Measurements from ENCODE around the gene RSPO4. TPM values are rescaled to one million over a fixed set of nuclear protein-coding genes. Genes with fewer than 3 reads are reported as not detected.

The RSPO4 gene
- total RNA-seq, result not detected in 2 replicates

GRCh38 chr20:1001911-1002681 is at the start of gene RSPO4:
Gene RSPO4, minus strand, starts transcription at chr20:1002311. Its CDS starts 147 bp downstream, at chr20:1002164.

GRCh38 chr20:916125-916799 is 85.8 kb downstream of the RSPO4 start, which contains the start of gene ANGPT4:
Gene ANGPT4, minus strand, starts transcription at chr20:916334. Its CDS starts 120 bp downstream, at chr20:916214.

Other genes with a start within 250 kb of the RSPO4 start
- gene SLC52A3, start 233.8 kb downstream of the RSPO4 start, total RNA-seq, result not detected in 2 replicates
- gene FAM110A, start 168.6 kb downstream of the RSPO4 start, total RNA-seq, result 1.4 and 1.8 TPM in 2 replicates
- not detected in 2 replicates for gene ANGPT4, start 86.0 kb downstream of the RSPO4 start, total RNA-seq
- gene PSMF1, start 116.3 kb upstream of the RSPO4 start, total RNA-seq, result 71.4 and 122 TPM in 2 replicates
- gene TMEM74B, start 182.7 kb upstream of the RSPO4 start, total RNA-seq, result 1.1 and 1.5 TPM in 2 replicates
- not detected in 2 replicates for gene C20orf202, start 201.1 kb upstream of the RSPO4 start, total RNA-seq
- not detected in 2 replicates for gene RAD21L1, start 223.7 kb upstream of the RSPO4 start, total RNA-seq